HEK293 (cell line): Measurements from ENCODE around the gene PCDH9.
A peak's percentile ranks its signal among the peaks of the same experiment; 100 is the strongest.

Experiments
- CTCF ChIA-PET: fragments of 350-600 bp; formaldehyde crosslinking; extraction: SDS; loops from one replicate; lab custom pipeline; 2021; ENCODE audit warnings: antibody characterized with exemption; lab: Yijun Ruan, JAX
- POLR2A ChIA-PET: fragments of 300-600 bp; formaldehyde crosslinking; extraction: SDS; loops from one replicate; lab custom pipeline; 2020; ENCODE audit warnings: antibody characterized with exemption, inconsistent platforms; lab: Yijun Ruan, JAX
- H3K27ac ChIP-seq: fragments of 200-500 bp; sonication (Bioruptor generic); 2 replicates; pipeline ENCODE4 v1.5.1; 2014; ENCODE audit warnings: low read depth, low read length, control low read depth, inconsistent platforms; ENCODE audit errors: extremely low read depth
- H3K36me3 ChIP-seq, 2 experiments: fragments of 200-500 bp in 1 of 2; sonication (Bioruptor generic) in 1 of 2; 1 replicate in 1 of 2; 2 replicates in 1 of 2; pipeline ENCODE4 v1.5.1; 2014 to 2017; ENCODE audit warnings: inconsistent platforms in 2 of 2, low read length in 2 of 2; ENCODE audit not compliant: control insufficient read depth in 2 of 2, insufficient read depth in 1 of 2
- H3K4me1 ChIP-seq: fragments of 200-500 bp; sonication (Bioruptor generic); 2 replicates; pipeline ENCODE4 v1.5.1; 2014; ENCODE audit warnings: mild to moderate bottlenecking, low read length, inconsistent platforms; ENCODE audit not compliant: control insufficient read depth, insufficient read depth
- H3K4me3 ChIP-seq: 2 replicates; pipeline ENCODE4 v1.5.1; 2011; ENCODE audit warnings: low read depth, mild to moderate bottlenecking, control low read depth, low read length, moderate library complexity
- H3K9me3 ChIP-seq: fragments of 200-500 bp; sonication (Bioruptor generic); 2 replicates; pipeline ENCODE4 v1.5.1; 2014; ENCODE audit warnings: low read depth, low read length, inconsistent platforms; ENCODE audit not compliant: control insufficient read depth, insufficient read depth
- SCRT1 ChIP-seq: fragments of 450-650 bp; formaldehyde crosslinking; IDR thresholded peaks from 2 replicates; pipeline ENCODE4 v1.5.1; 2016; ENCODE audit warnings: missing biosample characterization, missing genetic modification characterization, borderline replicate concordance
- SCRT2 ChIP-seq: fragments of 450-650 bp; formaldehyde crosslinking; IDR thresholded peaks from 2 replicates; pipeline ENCODE4 v1.5.1; 2016; ENCODE audit warnings: missing biosample characterization, missing genetic modification characterization
- ZNF18 ChIP-seq: fragments of 450-650 bp; formaldehyde crosslinking; IDR thresholded peaks from 2 replicates; pipeline ENCODE4 v1.5.1; 2016; ENCODE audit warnings: missing biosample characterization, missing genetic modification characterization
- ZNF37A ChIP-seq: fragments of 450-650 bp; IDR thresholded peaks from 2 replicates; pipeline ENCODE4 v1.5.1; 2018; ENCODE audit warnings: missing biosample characterization, missing genetic modification characterization
- ZNF48 ChIP-seq: fragments of 450-650 bp; formaldehyde crosslinking; IDR thresholded peaks from 2 replicates; pipeline ENCODE4 v1.5.1; 2016; ENCODE audit warnings: missing biosample characterization, missing genetic modification characterization
- ZNF530 ChIP-seq: fragments of 450-650 bp; formaldehyde crosslinking; IDR thresholded peaks from 2 replicates; pipeline ENCODE4 v1.5.1; 2016; ENCODE audit warnings: low read depth, missing biosample characterization, missing genetic modification characterization
- ZNF558 ChIP-seq: fragments of 450-650 bp; formaldehyde crosslinking; IDR thresholded peaks from 2 replicates; pipeline ENCODE4 v1.5.1; 2016; ENCODE audit warnings: missing biosample characterization, missing genetic modification characterization
- ZNF580 ChIP-seq: fragments of 450-650 bp; formaldehyde crosslinking; IDR thresholded peaks from 2 replicates; pipeline ENCODE4 v1.5.1; 2016; ENCODE audit warnings: missing biosample characterization, missing genetic modification characterization
- ZNF596 ChIP-seq: fragments of 450-650 bp; IDR thresholded peaks from 2 replicates; pipeline ENCODE4 v1.5.0; 2018; ENCODE audit warnings: missing biosample characterization, mild to moderate bottlenecking, missing genetic modification characterization, moderate library complexity
- ZNF701 ChIP-seq: fragments of 450-650 bp; formaldehyde crosslinking; IDR thresholded peaks from 2 replicates; pipeline ENCODE4 v1.5.1; 2016; ENCODE audit warnings: missing biosample characterization, missing genetic modification characterization
- ZNF768 ChIP-seq: fragments of 450-650 bp; formaldehyde crosslinking; IDR thresholded peaks from 2 replicates; pipeline ENCODE4 v1.5.1; 2018; ENCODE audit warnings: missing biosample characterization, mild to moderate bottlenecking, missing genetic modification characterization
- ZSCAN23 ChIP-seq: fragments of 450-650 bp; formaldehyde crosslinking; IDR thresholded peaks from 2 replicates; pipeline ENCODE4 v1.5.1; 2016; ENCODE audit warnings: missing biosample characterization, missing genetic modification characterization
- TF ChIP-seq, protein P1 (sequence below): fragments of 450-650 bp; formaldehyde crosslinking; IDR thresholded peaks from 2 replicates; pipeline ENCODE4 v1.5.1; 2016; ENCODE audit warnings: missing biosample characterization, missing genetic modification characterization
- TF ChIP-seq, protein P2 (sequence below): fragments of 450-650 bp; formaldehyde crosslinking; IDR thresholded peaks from 2 replicates; pipeline ENCODE4 v1.5.1; 2017; ENCODE audit warnings: missing biosample characterization, missing genetic modification characterization
- TF ChIP-seq, protein P3 (sequence below): fragments of 450-650 bp; formaldehyde crosslinking; IDR thresholded peaks from 2 replicates; pipeline ENCODE4 v1.5.1; 2016; ENCODE audit warnings: missing biosample characterization, missing genetic modification characterization
- TF ChIP-seq, protein P4 (sequence below): fragments of 450-650 bp; formaldehyde crosslinking; IDR thresholded peaks from 2 replicates; pipeline ENCODE4 v1.5.1; 2016; ENCODE audit warnings: missing biosample characterization, missing genetic modification characterization
- TF ChIP-seq, protein P5 (sequence below): fragments of 450-650 bp; formaldehyde crosslinking; IDR thresholded peaks from 2 replicates; pipeline ENCODE4 v1.5.1; 2016; ENCODE audit warnings: missing biosample characterization, missing genetic modification characterization

PCDH9 gene

DNA sequence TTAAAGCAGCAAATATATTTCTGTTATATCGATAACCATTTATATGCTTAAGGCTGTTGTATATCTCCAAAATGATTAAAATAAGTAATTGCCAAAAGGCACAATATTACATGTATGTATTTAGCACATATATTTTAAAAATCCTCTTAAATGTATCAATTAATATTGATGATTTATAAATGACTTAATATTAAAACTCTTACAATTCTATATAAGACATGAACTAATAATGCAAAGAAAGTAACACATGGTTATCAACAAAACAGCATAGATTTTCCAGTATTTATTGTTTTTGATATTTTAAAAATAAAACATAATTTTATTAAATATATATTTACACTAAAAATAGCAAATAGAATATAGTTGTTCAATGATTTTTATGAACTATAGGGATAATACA, 32.4 kb downstream of the PCDH9 start (continued):
- TF ChIP-seq ZNF18 (no peak), ZNF530 (tag by site-specific recombination) (no peak), ZNF701 (tag by site-specific recombination) (no peak)
- TF ChIP-seq, protein P1, sequence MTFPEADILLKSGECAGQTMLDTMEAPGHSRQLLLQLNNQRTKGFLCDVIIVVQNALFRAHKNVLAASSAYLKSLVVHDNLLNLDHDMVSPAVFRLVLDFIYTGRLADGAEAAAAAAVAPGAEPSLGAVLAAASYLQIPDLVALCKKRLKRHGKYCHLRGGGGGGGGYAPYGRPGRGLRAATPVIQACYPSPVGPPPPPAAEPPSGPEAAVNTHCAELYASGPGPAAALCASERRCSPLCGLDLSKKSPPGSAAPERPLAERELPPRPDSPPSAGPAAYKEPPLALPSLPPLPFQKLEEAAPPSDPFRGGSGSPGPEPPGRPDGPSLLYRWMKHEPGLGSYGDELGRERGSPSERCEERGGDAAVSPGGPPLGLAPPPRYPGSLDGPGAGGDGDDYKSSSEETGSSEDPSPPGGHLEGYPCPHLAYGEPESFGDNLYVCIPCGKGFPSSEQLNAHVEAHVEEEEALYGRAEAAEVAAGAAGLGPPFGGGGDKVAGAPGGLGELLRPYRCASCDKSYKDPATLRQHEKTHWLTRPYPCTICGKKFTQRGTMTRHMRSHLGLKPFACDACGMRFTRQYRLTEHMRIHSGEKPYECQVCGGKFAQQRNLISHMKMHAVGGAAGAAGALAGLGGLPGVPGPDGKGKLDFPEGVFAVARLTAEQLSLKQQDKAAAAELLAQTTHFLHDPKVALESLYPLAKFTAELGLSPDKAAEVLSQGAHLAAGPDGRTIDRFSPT, result no peak

DNA sequence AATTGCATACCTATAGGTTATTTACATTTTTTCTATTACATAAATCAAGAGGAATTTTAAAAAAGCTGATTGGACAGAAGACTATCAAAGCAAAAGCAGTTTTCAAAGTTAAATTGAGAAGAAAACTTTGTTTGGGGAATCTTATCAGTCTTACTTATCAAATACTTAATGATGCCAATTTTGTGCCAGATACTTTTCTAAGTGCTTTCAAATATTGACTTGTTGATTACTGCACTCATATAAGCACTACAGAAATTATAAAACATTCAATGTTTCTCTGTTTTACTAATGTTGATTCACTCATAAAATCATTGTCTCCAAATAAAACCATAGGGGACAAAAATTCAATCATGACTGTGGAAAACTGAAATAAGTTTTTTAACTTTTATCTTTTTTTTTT, 36.2 kb downstream of the PCDH9 start:
- H3K4me3 ChIP-seq, result no peak overlapping the region
- H3K4me1 ChIP-seq, result no peaks in the 10 kb centered on the region
- H3K9me3 ChIP-seq, result no peaks in the 10 kb centered on the region
- POLR2A ChIA-PET, result no interaction called here
- H3K27ac ChIP-seq, result no peak overlapping the region
- no peaks in the 10 kb centered on the region for H3K36me3 ChIP-seq
- TF ChIP-seq ZNF48 (tag by site-specific recombination) (no peak), SCRT2 (peak; percentile 64)
- TF ChIP-seq, protein P2, sequence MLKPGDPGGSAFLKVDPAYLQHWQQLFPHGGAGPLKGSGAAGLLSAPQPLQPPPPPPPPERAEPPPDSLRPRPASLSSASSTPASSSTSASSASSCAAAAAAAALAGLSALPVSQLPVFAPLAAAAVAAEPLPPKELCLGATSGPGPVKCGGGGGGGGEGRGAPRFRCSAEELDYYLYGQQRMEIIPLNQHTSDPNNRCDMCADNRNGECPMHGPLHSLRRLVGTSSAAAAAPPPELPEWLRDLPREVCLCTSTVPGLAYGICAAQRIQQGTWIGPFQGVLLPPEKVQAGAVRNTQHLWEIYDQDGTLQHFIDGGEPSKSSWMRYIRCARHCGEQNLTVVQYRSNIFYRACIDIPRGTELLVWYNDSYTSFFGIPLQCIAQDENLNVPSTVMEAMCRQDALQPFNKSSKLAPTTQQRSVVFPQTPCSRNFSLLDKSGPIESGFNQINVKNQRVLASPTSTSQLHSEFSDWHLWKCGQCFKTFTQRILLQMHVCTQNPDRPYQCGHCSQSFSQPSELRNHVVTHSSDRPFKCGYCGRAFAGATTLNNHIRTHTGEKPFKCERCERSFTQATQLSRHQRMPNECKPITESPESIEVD (tag by site-specific recombination), result peak; percentile 51; the same call in 1 of the 2 replicates
- CTCF ChIA-PET, result interaction anchor here (0.7 kb wide), 1 partner anchor 9 kb away, joined by 4 read pairs; no protein-coding TSS in a partner anchor

- H3K4me3 ChIP-seq, result no peak overlapping the region
- H3K36me3 ChIP-seq, result no peaks in the 10 kb centered on the region
- ChIA-PET CTCF (no interaction called here), POLR2A (no interaction called here)
- H3K9me3 ChIP-seq, result no peaks in the 10 kb centered on the region
- H3K27ac ChIP-seq, result no peak overlapping the region
- no peaks in the 10 kb centered on the region for H3K4me1 ChIP-seq
- TF ChIP-seq ZSCAN23, result no peak
- no peak for TF ChIP-seq ZNF558
- no peak for TF ChIP-seq ZNF596 (tag by site-specific recombination)
- TF ChIP-seq SCRT1 (tag by site-specific recombination), result no peak
- TF ChIP-seq ZNF37A (tag by site-specific recombination), result no peak
- TF ChIP-seq, protein P3, sequence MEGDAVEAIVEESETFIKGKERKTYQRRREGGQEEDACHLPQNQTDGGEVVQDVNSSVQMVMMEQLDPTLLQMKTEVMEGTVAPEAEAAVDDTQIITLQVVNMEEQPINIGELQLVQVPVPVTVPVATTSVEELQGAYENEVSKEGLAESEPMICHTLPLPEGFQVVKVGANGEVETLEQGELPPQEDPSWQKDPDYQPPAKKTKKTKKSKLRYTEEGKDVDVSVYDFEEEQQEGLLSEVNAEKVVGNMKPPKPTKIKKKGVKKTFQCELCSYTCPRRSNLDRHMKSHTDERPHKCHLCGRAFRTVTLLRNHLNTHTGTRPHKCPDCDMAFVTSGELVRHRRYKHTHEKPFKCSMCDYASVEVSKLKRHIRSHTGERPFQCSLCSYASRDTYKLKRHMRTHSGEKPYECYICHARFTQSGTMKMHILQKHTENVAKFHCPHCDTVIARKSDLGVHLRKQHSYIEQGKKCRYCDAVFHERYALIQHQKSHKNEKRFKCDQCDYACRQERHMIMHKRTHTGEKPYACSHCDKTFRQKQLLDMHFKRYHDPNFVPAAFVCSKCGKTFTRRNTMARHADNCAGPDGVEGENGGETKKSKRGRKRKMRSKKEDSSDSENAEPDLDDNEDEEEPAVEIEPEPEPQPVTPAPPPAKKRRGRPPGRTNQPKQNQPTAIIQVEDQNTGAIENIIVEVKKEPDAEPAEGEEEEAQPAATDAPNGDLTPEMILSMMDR, result no peak
- no peak for TF ChIP-seq ZNF580 (tag by site-specific recombination)
- TF ChIP-seq, protein P2 (tag by site-specific recombination), result no peak
- no peak for TF ChIP-seq ZNF768 (tag by site-specific recombination)
- TF ChIP-seq, protein P4, sequence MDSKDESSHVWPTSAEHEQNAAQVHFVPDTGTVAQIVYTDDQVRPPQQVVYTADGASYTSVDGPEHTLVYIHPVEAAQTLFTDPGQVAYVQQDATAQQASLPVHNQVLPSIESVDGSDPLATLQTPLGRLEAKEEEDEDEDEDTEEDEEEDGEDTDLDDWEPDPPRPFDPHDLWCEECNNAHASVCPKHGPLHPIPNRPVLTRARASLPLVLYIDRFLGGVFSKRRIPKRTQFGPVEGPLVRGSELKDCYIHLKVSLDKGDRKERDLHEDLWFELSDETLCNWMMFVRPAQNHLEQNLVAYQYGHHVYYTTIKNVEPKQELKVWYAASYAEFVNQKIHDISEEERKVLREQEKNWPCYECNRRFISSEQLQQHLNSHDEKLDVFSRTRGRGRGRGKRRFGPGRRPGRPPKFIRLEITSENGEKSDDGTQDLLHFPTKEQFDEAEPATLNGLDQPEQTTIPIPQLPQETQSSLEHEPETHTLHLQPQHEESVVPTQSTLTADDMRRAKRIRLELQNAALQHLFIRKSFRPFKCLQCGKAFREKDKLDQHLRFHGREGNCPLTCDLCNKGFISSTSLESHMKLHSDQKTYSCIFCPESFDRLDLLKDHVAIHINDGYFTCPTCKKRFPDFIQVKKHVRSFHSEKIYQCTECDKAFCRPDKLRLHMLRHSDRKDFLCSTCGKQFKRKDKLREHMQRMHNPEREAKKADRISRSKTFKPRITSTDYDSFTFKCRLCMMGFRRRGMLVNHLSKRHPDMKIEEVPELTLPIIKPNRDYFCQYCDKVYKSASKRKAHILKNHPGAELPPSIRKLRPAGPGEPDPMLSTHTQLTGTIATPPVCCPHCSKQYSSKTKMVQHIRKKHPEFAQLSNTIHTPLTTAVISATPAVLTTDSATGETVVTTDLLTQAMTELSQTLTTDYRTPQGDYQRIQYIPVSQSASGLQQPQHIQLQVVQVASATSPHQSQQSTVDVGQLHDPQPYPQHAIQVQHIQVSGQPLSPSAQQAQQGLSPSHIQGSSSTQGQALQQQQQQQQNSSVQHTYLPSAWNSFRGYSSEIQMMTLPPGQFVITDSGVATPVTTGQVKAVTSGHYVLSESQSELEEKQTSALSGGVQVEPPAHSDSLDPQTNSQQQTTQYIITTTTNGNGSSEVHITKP (tag by site-specific recombination), result no peak
- TF ChIP-seq, protein P5, sequence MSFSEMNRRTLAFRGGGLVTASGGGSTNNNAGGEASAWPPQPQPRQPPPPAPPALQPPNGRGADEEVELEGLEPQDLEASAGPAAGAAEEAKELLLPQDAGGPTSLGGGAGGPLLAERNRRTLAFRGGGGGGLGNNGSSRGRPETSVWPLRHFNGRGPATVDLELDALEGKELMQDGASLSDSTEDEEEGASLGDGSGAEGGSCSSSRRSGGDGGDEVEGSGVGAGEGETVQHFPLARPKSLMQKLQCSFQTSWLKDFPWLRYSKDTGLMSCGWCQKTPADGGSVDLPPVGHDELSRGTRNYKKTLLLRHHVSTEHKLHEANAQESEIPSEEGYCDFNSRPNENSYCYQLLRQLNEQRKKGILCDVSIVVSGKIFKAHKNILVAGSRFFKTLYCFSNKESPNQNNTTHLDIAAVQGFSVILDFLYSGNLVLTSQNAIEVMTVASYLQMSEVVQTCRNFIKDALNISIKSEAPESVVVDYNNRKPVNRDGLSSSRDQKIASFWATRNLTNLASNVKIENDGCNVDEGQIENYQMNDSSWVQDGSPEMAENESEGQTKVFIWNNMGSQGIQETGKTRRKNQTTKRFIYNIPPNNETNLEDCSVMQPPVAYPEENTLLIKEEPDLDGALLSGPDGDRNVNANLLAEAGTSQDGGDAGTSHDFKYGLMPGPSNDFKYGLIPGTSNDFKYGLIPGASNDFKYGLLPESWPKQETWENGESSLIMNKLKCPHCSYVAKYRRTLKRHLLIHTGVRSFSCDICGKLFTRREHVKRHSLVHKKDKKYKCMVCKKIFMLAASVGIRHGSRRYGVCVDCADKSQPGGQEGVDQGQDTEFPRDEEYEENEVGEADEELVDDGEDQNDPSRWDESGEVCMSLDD (tag by site-specific recombination), result no peak
These were observed 37.4 kb downstream of the PCDH9 start for GRCh38 chr13:67192751-67193150.
